HepG2 (cell line): ENCODE data around the gene CFAP70. TPM values are rescaled to one million over a fixed set of nuclear protein-coding genes. Genes with fewer than 3 reads are reported as not detected.

Experiments
- CEBPG ChIP-seq: IDR thresholded peaks from 2 replicates; pipeline ENCODE4 v1.6.1; 2016
- CENPBD1 ChIP-seq: sonication (generic); formaldehyde crosslinking; IDR thresholded peaks from 2 replicates; pipeline ENCODE4 v1.8.0; 2022; ENCODE audit warnings: missing genetic modification reagents, low read depth, mild to moderate bottlenecking, borderline replicate concordance
- CSRNP2 ChIP-seq: sonication (generic); formaldehyde crosslinking; conservative IDR thresholded peaks from 2 replicates; pipeline ENCODE4 v1.8.0; 2022; ENCODE audit warnings: low read depth, missing genetic modification reagents
- DRAP1 ChIP-seq: IDR thresholded peaks from 2 replicates; pipeline ENCODE4 v1.6.1; 2016; ENCODE audit warnings: missing genetic modification reagents, missing compliant biosample characterization
- FOXP1 ChIP-seq, 2 experiments: fragments of 450-650 bp in 1 of 2; IDR thresholded peaks; 2 replicates each; pipeline ENCODE4 v1.6.1; 2017 to 2018; ENCODE audit warnings: antibody characterized with exemption in 1 of 2
- GPBP1L1 ChIP-seq: sonication (generic); formaldehyde crosslinking; IDR thresholded peaks from 2 replicates; pipeline ENCODE4 v1.5.0; 2020; ENCODE audit warnings: mild to moderate bottlenecking, missing genetic modification reagents
- HHEX ChIP-seq: IDR thresholded peaks from 2 replicates; pipeline ENCODE4 v1.6.1; 2016; ENCODE audit warnings: control low read depth
- HINFP ChIP-seq: sonication (generic); formaldehyde crosslinking; IDR thresholded peaks from 2 replicates; pipeline ENCODE4 v1.4.0; 2020; ENCODE audit warnings: low read depth, mild to moderate bottlenecking, missing genetic modification reagents
- HMGA1 ChIP-seq: sonication (generic); formaldehyde crosslinking; conservative IDR thresholded peaks from 2 replicates; pipeline ENCODE4 v1.4.0; 2020; ENCODE audit warnings: missing genetic modification reagents
- POLR2AphosphoS2 ChIP-seq: IDR thresholded peaks from 2 replicates; pipeline ENCODE4 v1.6.1; 2011; ENCODE audit warnings: low read depth, low read length, improper control_type of control experiment
- RCOR2 ChIP-seq: IDR thresholded peaks from 2 replicates; pipeline ENCODE4 v1.6.1; 2016; ENCODE audit warnings: missing biosample characterization, missing genetic modification reagents
- RELA ChIP-seq: sonication (generic); formaldehyde crosslinking; IDR thresholded peaks from 2 replicates; pipeline ENCODE4 v1.4.0; 2020; ENCODE audit warnings: missing genetic modification reagents
- TCF7L2 ChIP-seq: IDR thresholded peaks from 2 replicates; pipeline ENCODE4 v1.6.1; 2011; ENCODE audit warnings: mild to moderate bottlenecking, low read depth, low read length, moderate library complexity
- WIZ ChIP-seq: sonication (generic); formaldehyde crosslinking; IDR thresholded peaks from 2 replicates; pipeline ENCODE4 v1.5.1; 2020; ENCODE audit warnings: mild to moderate bottlenecking, missing genetic modification reagents
- ZBTB7A ChIP-seq: sonication (generic); formaldehyde crosslinking; IDR thresholded peaks from 2 replicates; pipeline ENCODE4 v1.8.0; 2022; ENCODE audit warnings: mild to moderate bottlenecking, missing genetic modification reagents
- ZNF274 ChIP-seq: sonication (generic); formaldehyde crosslinking; IDR thresholded peaks from 2 replicates; pipeline ENCODE4 v1.5.1; 2020; ENCODE audit warnings: mild to moderate bottlenecking, missing genetic modification reagents
- ZNF34 ChIP-seq: sonication (generic); formaldehyde crosslinking; IDR thresholded peaks from 2 replicates; pipeline ENCODE4 v1.4.0; 2020; ENCODE audit warnings: mild to moderate bottlenecking, missing genetic modification reagents, borderline replicate concordance
- ZNF382 ChIP-seq: sonication (generic); formaldehyde crosslinking; IDR thresholded peaks from 2 replicates; pipeline ENCODE4 v1.5.0; 2020; ENCODE audit warnings: missing genetic modification reagents, mild to moderate bottlenecking, borderline replicate concordance
- ZNF652 ChIP-seq: IDR thresholded peaks from 2 replicates; pipeline ENCODE4 v1.6.1; 2016; ENCODE audit warnings: low read depth, borderline replicate concordance
- ZNF672 ChIP-seq: sonication (generic); formaldehyde crosslinking; IDR thresholded peaks from 2 replicates; pipeline ENCODE4 v1.8.1; 2022; ENCODE audit warnings: missing genetic modification reagents
- polyA plus RNA-seq, 8 experiments: library from polyadenylated mRNA; depleted of rRNA in 3 of 8; stranded (reverse) in 7 of 8; unstranded in 1 of 8; fragments of >200 nt; fragmentation: Illumina TruSeq in 4 of 8; extraction: Trizol in 4 of 8; gene quantifications; 2 replicates each; pipeline versions ENCODE4 v1.2.1 to v1.2.3, GENCODE V29; 2011 to 2016; ENCODE audit warnings: low read depth in 4 of 8, missing spikeins in 1 of 8, mixed read lengths in 1 of 8; ENCODE audit not compliant: insufficient read depth in 1 of 8
- total RNA-seq, 5 experiments: library from RNA; depleted of rRNA; stranded (reverse); fragments of >200 nt; fragmentation: Illumina TruSeq; extraction: Trizol; gene quantifications; 2 replicates each; pipeline ENCODE4 v1.2.3, GENCODE V29; 2016; ENCODE audit warnings: low read depth in 1 of 5

Gene CFAP70
- total and polyA plus RNA-seq, 2 of the 13 experiments (the other 11 are each of a cell fraction or from before 2014, with no cell fraction given): 0.27 to 0.38 TPM

GRCh38 chr10:73246646-73247508 is 111.8 kb downstream of the CFAP70 start, which contains the start of gene DNAJC9 (continued):
- TF ChIP-seq CSRNP2 (CRISPR knock-in tag) (no peak), RCOR2 (no peak), ZNF382 (CRISPR knock-in tag) (no peak), CENPBD1 (no peak), RELA (CRISPR knock-in tag) (no peak), HINFP (CRISPR knock-in tag) (no peak; the same call in none of the 2 replicates), TCF7L2 (no peak), DRAP1 (CRISPR knock-in tag) (peak; percentile 85), CEBPG (peak; percentile 44; the same call in 1 of the 2 replicates), HMGA1 (CRISPR knock-in tag) (no peak), FOXP1 (IDR thresholded peaks at IDR 0.05) (no peak), FOXP1 (CRISPR knock-in tag; IDR thresholded peaks at IDR 0.05) (no peak), ZBTB7A (CRISPR knock-in tag) (peak; percentile 77), WIZ (CRISPR knock-in tag) (peak; percentile 78; the same call in 1 of the 2 replicates), POLR2AphosphoS2 (no peak), ZNF672 (CRISPR knock-in tag) (no peak), HHEX (CRISPR knock-in tag) (no peak), ZNF274 (CRISPR knock-in tag) (peak; percentile 79), ZNF652 (CRISPR knock-in tag) (no peak), ZNF34 (CRISPR knock-in tag) (no peak), GPBP1L1 (no peak)
